K562 (cell line): ENCODE results near the gene RIMBP3C. TPM values are rescaled to one million over a fixed set of nuclear protein-coding genes. Genes with fewer than 3 reads are reported as not detected.
A peak's percentile ranks its signal among the peaks of the same experiment; 100 is the strongest.

ENCODE experiments used
- BCOR ChIP-seq: fragments of 450-650 bp; IDR thresholded peaks from 2 replicates; pipeline ENCODE4 v1.6.1; 2016
- CHCHD3 ChIP-seq: fragments of 250-450 bp; sonication (Bioruptor Pico); IDR thresholded peaks from 2 replicates; pipeline ENCODE4 v2.1.2; 2022; ENCODE audit warnings: mild to moderate bottlenecking
- COPS2 ChIP-seq: fragments of 450-650 bp; conservative IDR thresholded peaks from 2 replicates; pipeline ENCODE4 v1.6.1; 2016; ENCODE audit warnings: mild to moderate bottlenecking, moderate library complexity
- FOXJ2 ChIP-seq: fragments of 200-800 bp; sonication (Bioruptor generic); IDR thresholded peaks from 2 replicates; pipeline ENCODE4 v1.6.1; 2016; ENCODE audit warnings: missing genetic modification characterization, missing compliant biosample characterization
- GABPB2 ChIP-seq: fragments of 250-450 bp; sonication (Bioruptor Pico); conservative IDR thresholded peaks from 2 replicates; pipeline ENCODE4 v1.5.1; 2021; ENCODE audit warnings: mild to moderate bottlenecking
- JUN ChIP-seq, 2 experiments: sonication (generic) in 1 of 2; formaldehyde crosslinking in 1 of 2; IDR thresholded peaks; 2 replicates each; pipeline versions ENCODE4 v1.6.1 to v1.8.0; 2012 to 2022; ENCODE audit warnings: borderline replicate concordance in 2 of 2, mild to moderate bottlenecking in 2 of 2, improper control_type of control experiment in 1 of 2, low read depth in 1 of 2, low read length in 1 of 2, missing genetic modification reagents in 1 of 2
- MXI1 ChIP-seq: IDR thresholded peaks from 2 replicates; pipeline ENCODE4 v1.6.1; 2011; ENCODE audit warnings: low read depth, mild to moderate bottlenecking, improper control_type of control experiment, low read length
- PCBP1 ChIP-seq: fragments of 200-400 bp; formaldehyde crosslinking; IDR thresholded peaks from 2 replicates; pipeline ENCODE4 v1.6.1; 2018; ENCODE audit warnings: mild to moderate bottlenecking, low read depth, low read length; ENCODE audit not compliant: poor library complexity, severe bottlenecking
- POLR3G ChIP-seq: IDR thresholded peaks from 2 replicates; pipeline ENCODE4 v1.6.1; 2011; ENCODE audit not compliant: insufficient read length, insufficient replicate concordance; ENCODE audit errors: extremely low read depth
- PRPF4 ChIP-seq: fragments of 200-400 bp; formaldehyde crosslinking; IDR thresholded peaks from one replicate; pipeline ENCODE4 v1.6.1; 2017; ENCODE audit warnings: low read length, low read depth, mild to moderate bottlenecking; ENCODE audit not compliant: insufficient read depth, poor library complexity, severe bottlenecking
- SIRT6 ChIP-seq: IDR thresholded peaks from one replicate; pipeline ENCODE4 v1.6.1; 2012; ENCODE audit warnings: low read depth, mild to moderate bottlenecking, control low read depth, inconsistent platforms, low read length, moderate library complexity
- SNRNP70 ChIP-seq: fragments of 200-400 bp; formaldehyde crosslinking; optimal IDR thresholded peaks from 2 replicates; pipeline ENCODE3; 2017; ENCODE audit warnings: low read depth, low read length
- SP2 ChIP-seq: IDR thresholded peaks from 2 replicates; pipeline ENCODE4 v1.6.1; 2011; ENCODE audit warnings: mild to moderate bottlenecking, low read depth, low read length, moderate library complexity; ENCODE audit not compliant: poor library complexity, severe bottlenecking; ENCODE audit errors: extremely low read depth
- TEAD4 ChIP-seq, 2 experiments: sonication (generic) in 1 of 2; formaldehyde crosslinking in 1 of 2; IDR thresholded peaks; 2 replicates each; pipeline versions ENCODE4 v1.6.1 to v1.8.0; 2012 to 2022; ENCODE audit warnings: borderline replicate concordance in 1 of 2, inconsistent platforms in 1 of 2, low read length in 1 of 2, mild to moderate bottlenecking in 1 of 2, missing genetic modification reagents in 1 of 2
- polyA plus RNA-seq, 8 experiments: library from polyadenylated mRNA; depleted of rRNA in 4 of 8; stranded (reverse) in 5 of 8; unstranded in 3 of 8; fragments of >200 nt; fragmentation: Nextera tagmentation in 2 of 8; fragmentation: Illumina TruSeq in 1 of 8; extraction: Ambion mirVana in 2 of 8; extraction: Trizol in 1 of 8; gene quantifications; 2 replicates each; pipeline versions ENCODE4 v1.2.1 to v1.2.3, GENCODE V29; 2011 to 2014; ENCODE audit warnings: inconsistent platforms in 1 of 8, missing spikeins in 1 of 8
- total RNA-seq, 7 experiments: library from RNA; depleted of rRNA in 6 of 7; stranded (reverse); fragments of >200 nt in 6 of 7; fragmentation: Illumina TruSeq in 2 of 7; extraction: Trizol in 2 of 7; gene quantifications; 2 replicates each; pipeline versions ENCODE4 v1.2.1 to v1.2.3, GENCODE V29; 2011 to 2021; ENCODE audit warnings: low replicate concordance in 1 of 7
- TF ChIP-seq, protein P1 (sequence below): sonication (generic); formaldehyde crosslinking; IDR thresholded peaks from 2 replicates; pipeline ENCODE4 v1.8.0; 2023; ENCODE audit warnings: mild to moderate bottlenecking, missing genetic modification reagents
- TF ChIP-seq, protein P2 (sequence below): fragments of 250-450 bp; sonication (Bioruptor Pico); IDR thresholded peaks from 2 replicates; pipeline ENCODE4 v1.8.0; 2022; ENCODE audit warnings: inconsistent platforms, mild to moderate bottlenecking, moderate library complexity, borderline replicate concordance
- TF ChIP-seq, protein P3 (sequence below), 2 experiments: fragments of 250-450 bp in 1 of 2; fragments of 450-650 bp in 1 of 2; sonication (Bioruptor Pico) in 1 of 2; IDR thresholded peaks; 2 replicates each; pipeline versions ENCODE4 v1.6.1 to v1.8.0; 2016 to 2021; ENCODE audit warnings: mild to moderate bottlenecking in 2 of 2, moderate library complexity in 2 of 2, missing compliant biosample characterization in 1 of 2, missing genetic modification characterization in 1 of 2
- TF ChIP-seq, protein P4 (sequence below): fragments of 450-650 bp; formaldehyde crosslinking; IDR thresholded peaks from 2 replicates; pipeline ENCODE4 v1.4.0; 2022; ENCODE audit warnings: mild to moderate bottlenecking, moderate library complexity

The RIMBP3C gene
- total and polyA plus RNA-seq, 9 of the 15 experiments (the other 6 are each of a cell fraction or from before 2014, with no cell fraction given), result 0.09 to 0.98 (median 0.17) TPM; not detected in 2

DNA sequence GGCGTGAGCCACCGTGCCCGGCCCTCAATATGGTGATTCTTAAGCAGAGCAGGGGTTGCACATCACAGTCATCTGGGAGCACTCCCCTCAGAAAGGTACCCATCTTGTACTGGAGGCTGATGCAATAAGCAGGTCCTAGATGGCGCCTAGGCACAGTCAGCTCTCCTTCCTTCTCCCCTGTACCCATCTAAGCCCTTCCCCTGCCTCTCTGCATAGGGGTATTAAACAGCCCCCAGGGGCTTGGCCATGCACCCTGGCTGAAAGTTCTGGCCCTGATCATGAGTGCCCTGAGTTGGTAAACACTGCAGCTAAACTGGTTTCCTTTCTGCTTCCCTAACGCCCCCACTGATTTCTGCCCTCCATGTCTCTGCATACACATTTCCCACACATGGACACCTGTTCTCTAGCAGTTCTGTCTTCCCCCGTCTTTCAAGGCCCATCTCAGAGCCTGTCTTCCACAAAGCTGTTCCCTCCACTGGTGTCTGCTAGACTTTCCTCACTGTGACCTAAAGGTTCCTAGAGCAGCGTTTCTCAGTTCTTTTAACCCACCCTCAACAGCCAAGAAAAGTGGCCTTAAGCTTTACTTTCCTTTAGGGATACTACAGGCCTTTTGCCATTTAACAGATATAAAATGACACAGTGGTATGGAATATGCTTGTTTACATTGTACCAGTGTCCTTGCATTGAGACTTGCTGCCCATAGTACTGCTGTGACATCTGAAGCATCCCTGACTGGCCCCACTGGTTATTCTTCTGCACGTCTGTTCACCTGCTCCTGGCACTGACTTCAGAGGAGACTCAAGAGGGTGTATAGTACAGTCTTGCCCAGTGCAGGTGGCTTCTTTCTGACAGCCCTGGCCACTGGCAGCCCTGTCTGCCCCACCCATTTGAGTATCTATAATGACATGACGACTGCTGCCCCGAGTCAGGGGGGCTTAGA, 31.8 kb upstream of the RIMBP3C start (continued):
- TF ChIP-seq, protein P1, sequence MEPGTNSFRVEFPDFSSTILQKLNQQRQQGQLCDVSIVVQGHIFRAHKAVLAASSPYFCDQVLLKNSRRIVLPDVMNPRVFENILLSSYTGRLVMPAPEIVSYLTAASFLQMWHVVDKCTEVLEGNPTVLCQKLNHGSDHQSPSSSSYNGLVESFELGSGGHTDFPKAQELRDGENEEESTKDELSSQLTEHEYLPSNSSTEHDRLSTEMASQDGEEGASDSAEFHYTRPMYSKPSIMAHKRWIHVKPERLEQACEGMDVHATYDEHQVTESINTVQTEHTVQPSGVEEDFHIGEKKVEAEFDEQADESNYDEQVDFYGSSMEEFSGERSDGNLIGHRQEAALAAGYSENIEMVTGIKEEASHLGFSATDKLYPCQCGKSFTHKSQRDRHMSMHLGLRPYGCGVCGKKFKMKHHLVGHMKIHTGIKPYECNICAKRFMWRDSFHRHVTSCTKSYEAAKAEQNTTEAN (CRISPR knock-in tag), result no peak
- no peak for TF ChIP-seq SIRT6
- TF ChIP-seq TEAD4 (IDR thresholded peaks at IDR 0.05; ENCODE audit: low read length), result no peak
- TF ChIP-seq TEAD4 (CRISPR knock-in tag; IDR thresholded peaks at IDR 0.05; ENCODE audit: borderline replicate concordance), result peak; percentile 17; the same call in 1 of the 2 replicates
- TF ChIP-seq, protein P2, sequence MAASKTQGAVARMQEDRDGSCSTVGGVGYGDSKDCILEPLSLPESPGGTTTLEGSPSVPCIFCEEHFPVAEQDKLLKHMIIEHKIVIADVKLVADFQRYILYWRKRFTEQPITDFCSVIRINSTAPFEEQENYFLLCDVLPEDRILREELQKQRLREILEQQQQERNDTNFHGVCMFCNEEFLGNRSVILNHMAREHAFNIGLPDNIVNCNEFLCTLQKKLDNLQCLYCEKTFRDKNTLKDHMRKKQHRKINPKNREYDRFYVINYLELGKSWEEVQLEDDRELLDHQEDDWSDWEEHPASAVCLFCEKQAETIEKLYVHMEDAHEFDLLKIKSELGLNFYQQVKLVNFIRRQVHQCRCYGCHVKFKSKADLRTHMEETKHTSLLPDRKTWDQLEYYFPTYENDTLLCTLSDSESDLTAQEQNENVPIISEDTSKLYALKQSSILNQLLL (CRISPR knock-in tag), result 0 out of 2 replicates have a peak, but pooled peaks have one; percentile 51
- no peak for TF ChIP-seq PCBP1
- TF ChIP-seq COPS2, result no peak
- no peak; the same call in 1 of the 2 replicates for TF ChIP-seq GABPB2
- TF ChIP-seq FOXJ2 (tag), result no peak
- no peak for TF ChIP-seq PRPF4
- TF ChIP-seq, protein P3, sequence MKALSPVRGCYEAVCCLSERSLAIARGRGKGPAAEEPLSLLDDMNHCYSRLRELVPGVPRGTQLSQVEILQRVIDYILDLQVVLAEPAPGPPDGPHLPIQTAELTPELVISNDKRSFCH (CRISPR knock-in tag; IDR thresholded peaks at IDR 0.05), result no peak
- TF ChIP-seq, protein P3 (tag; IDR thresholded peaks at IDR 0.05), result no peak
- no peak for TF ChIP-seq JUN (IDR thresholded peaks at IDR 0.05; ENCODE audit: borderline replicate concordance, low read depth, low read length)
- TF ChIP-seq JUN (CRISPR knock-in tag; IDR thresholded peaks at IDR 0.05; ENCODE audit: borderline replicate concordance), result no peak
- TF ChIP-seq, protein P4, sequence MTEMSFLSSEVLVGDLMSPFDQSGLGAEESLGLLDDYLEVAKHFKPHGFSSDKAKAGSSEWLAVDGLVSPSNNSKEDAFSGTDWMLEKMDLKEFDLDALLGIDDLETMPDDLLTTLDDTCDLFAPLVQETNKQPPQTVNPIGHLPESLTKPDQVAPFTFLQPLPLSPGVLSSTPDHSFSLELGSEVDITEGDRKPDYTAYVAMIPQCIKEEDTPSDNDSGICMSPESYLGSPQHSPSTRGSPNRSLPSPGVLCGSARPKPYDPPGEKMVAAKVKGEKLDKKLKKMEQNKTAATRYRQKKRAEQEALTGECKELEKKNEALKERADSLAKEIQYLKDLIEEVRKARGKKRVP (CRISPR knock-in tag), result peak; percentile 80
- TF ChIP-seq CHCHD3 (CRISPR knock-in tag), result peak; percentile 10; the same call in 1 of the 2 replicates
- no peak for TF ChIP-seq MXI1
- TF ChIP-seq SNRNP70, result no peak
- no peak for TF ChIP-seq POLR3G
- peak; percentile 22 for TF ChIP-seq SP2
- TF ChIP-seq BCOR, result no peak
